SK-N-SH treated with all-trans-retinoic acid at 6 μM for 48 hours (cell line): ENCODE measurements around the gene PPARGC1A.

Source experiments
- ATAC-seq: fragments of 200-7000 bp; cut with Tn5 transposase; 3 replicates; pipeline ENCODE4 v1.9.1; 2020; ENCODE audit warnings: mild to moderate bottlenecking, moderate library complexity
- ARNTL ChIP-seq: fragments of 450-650 bp; formaldehyde crosslinking; IDR thresholded peaks from 2 replicates; pipeline ENCODE4 v1.5.0; 2020; ENCODE audit warnings: low read depth, mild to moderate bottlenecking, moderate library complexity, borderline replicate concordance
- BACH2 ChIP-seq: fragments of 250-450 bp; sonication (Bioruptor Pico); IDR thresholded peaks from 2 replicates; pipeline ENCODE4 v1.9.0; 2021; ENCODE audit warnings: mild to moderate bottlenecking, borderline replicate concordance
- CSDC2 ChIP-seq: fragments of 250-450 bp; sonication (Bioruptor Pico); IDR thresholded peaks from 2 replicates; pipeline ENCODE4 v1.5.0; 2020; ENCODE audit warnings: mild to moderate bottlenecking, moderate library complexity
- ESRRG ChIP-seq: fragments of 250-450 bp; sonication (Bioruptor Pico); IDR thresholded peaks from 2 replicates; pipeline ENCODE4 v1.6.1; 2021; ENCODE audit warnings: mild to moderate bottlenecking
- GLIS3 ChIP-seq: fragments of 250-450 bp; sonication (Bioruptor Pico); IDR thresholded peaks from 2 replicates; pipeline ENCODE4 v1.5.0; 2020; ENCODE audit warnings: mild to moderate bottlenecking, moderate library complexity
- ISL1 ChIP-seq: fragments of 250-450 bp; sonication (Bioruptor Pico); IDR thresholded peaks from 2 replicates; pipeline ENCODE4 v2.1.2; 2022; ENCODE audit warnings: mild to moderate bottlenecking, moderate library complexity
- OSR1 ChIP-seq: fragments of 250-450 bp; sonication (Bioruptor Pico); IDR thresholded peaks from 2 replicates; pipeline ENCODE4 v1.8.0; 2022; ENCODE audit warnings: moderate library complexity, mild to moderate bottlenecking, inconsistent platforms
- PPARA ChIP-seq: fragments of 250-450 bp; sonication (Bioruptor Pico); IDR thresholded peaks from 2 replicates; pipeline ENCODE4 v1.5.0; 2020; ENCODE audit warnings: mild to moderate bottlenecking, borderline replicate concordance
- RARB ChIP-seq: fragments of 250-450 bp; sonication (Bioruptor Pico); IDR thresholded peaks from 2 replicates; pipeline ENCODE4 v1.8.0; 2021; ENCODE audit warnings: mild to moderate bottlenecking, moderate library complexity
- SNAI2 ChIP-seq: fragments of 250-450 bp; sonication (Bioruptor Pico); IDR thresholded peaks from 2 replicates; pipeline ENCODE4 v1.5.0; 2020; ENCODE audit warnings: mild to moderate bottlenecking, moderate library complexity
- TCF4 ChIP-seq: fragments of 250-450 bp; sonication (Bioruptor Pico); IDR thresholded peaks from 2 replicates; pipeline ENCODE4 v1.8.0; 2021; ENCODE audit warnings: mild to moderate bottlenecking, moderate library complexity, borderline replicate concordance
- ZC3H10 ChIP-seq: fragments of 250-450 bp; sonication (Bioruptor Pico); IDR thresholded peaks from 2 replicates; pipeline ENCODE4 v1.5.1; 2021; ENCODE audit warnings: mild to moderate bottlenecking, moderate library complexity
- ZFP3 ChIP-seq: fragments of 250-450 bp; sonication (Bioruptor Pico); IDR thresholded peaks from 2 replicates; pipeline ENCODE4 v1.5.0; 2020; ENCODE audit warnings: mild to moderate bottlenecking, moderate library complexity
- ZFP30 ChIP-seq: fragments of 450-650 bp; formaldehyde crosslinking; IDR thresholded peaks from 2 replicates; pipeline ENCODE4 v1.5.0; 2022; ENCODE audit warnings: mild to moderate bottlenecking, moderate library complexity
- ZNF565 ChIP-seq: fragments of 450-650 bp; formaldehyde crosslinking; conservative IDR thresholded peaks from 2 replicates; pipeline ENCODE4 v1.5.0; 2020; ENCODE audit warnings: low read depth, mild to moderate bottlenecking, moderate library complexity
- ZNF70 ChIP-seq: fragments of 450-650 bp; formaldehyde crosslinking; IDR thresholded peaks from 2 replicates; pipeline ENCODE4 v1.5.0; 2020; ENCODE audit warnings: mild to moderate bottlenecking, moderate library complexity
- ZNF8 ChIP-seq: fragments of 450-650 bp; formaldehyde crosslinking; IDR thresholded peaks from 2 replicates; pipeline ENCODE4 v1.5.0; 2020; ENCODE audit warnings: mild to moderate bottlenecking, moderate library complexity
- TF ChIP-seq, protein P1 (sequence below): fragments of 250-450 bp; sonication (Bioruptor Pico); IDR thresholded peaks from 2 replicates; pipeline ENCODE4 v1.8.0; 2020; ENCODE audit warnings: mild to moderate bottlenecking, moderate library complexity, borderline replicate concordance
- TF ChIP-seq, protein P2 (sequence below): fragments of 250-450 bp; sonication (Bioruptor Pico); IDR thresholded peaks from 2 replicates; pipeline ENCODE4 v1.5.1; 2021; ENCODE audit warnings: mild to moderate bottlenecking, moderate library complexity
- TF ChIP-seq, protein P3 (sequence below): fragments of 250-450 bp; sonication (Bioruptor Pico); IDR thresholded peaks from 2 replicates; pipeline ENCODE4 v1.5.0; 2020; ENCODE audit warnings: mild to moderate bottlenecking, moderate library complexity

PPARGC1A gene

DNA sequence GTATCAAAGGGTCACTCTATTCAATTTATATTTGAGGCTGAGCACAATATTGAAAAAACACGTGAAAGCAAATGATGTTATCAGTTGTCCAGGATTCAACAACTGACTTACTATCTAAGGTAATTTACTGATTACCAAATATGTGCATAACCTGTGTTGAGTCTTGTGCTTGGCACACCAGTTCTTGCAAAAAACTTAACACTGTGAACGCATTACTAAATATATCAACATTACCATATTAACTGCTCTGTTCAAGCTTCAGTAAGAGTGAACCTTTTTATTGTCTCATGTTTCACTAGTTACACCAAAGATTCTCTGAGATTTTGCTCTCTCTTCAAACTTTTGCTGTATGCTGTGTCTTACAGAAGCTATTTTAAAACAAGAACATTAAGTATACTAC is 38.4 kb downstream of the PPARGC1A start:
- no peak for ATAC-seq
- TF ChIP-seq RARB (CRISPR knock-in tag) (no peak), SNAI2 (CRISPR knock-in tag) (no peak), OSR1 (CRISPR knock-in tag) (no peak), ESRRG (no peak), ZFP30 (CRISPR knock-in tag) (no peak), ISL1 (CRISPR knock-in tag) (no peak), ZNF565 (CRISPR knock-in tag) (no peak), BACH2 (no peak), GLIS3 (no peak), ZNF70 (no peak), PPARA (CRISPR knock-in tag) (no peak), ARNTL (CRISPR knock-in tag) (no peak), ZC3H10 (CRISPR knock-in tag) (no peak), CSDC2 (CRISPR knock-in tag) (no peak), ZNF8 (CRISPR knock-in tag) (no peak), TCF4 (no peak)
- TF ChIP-seq, protein P1, sequence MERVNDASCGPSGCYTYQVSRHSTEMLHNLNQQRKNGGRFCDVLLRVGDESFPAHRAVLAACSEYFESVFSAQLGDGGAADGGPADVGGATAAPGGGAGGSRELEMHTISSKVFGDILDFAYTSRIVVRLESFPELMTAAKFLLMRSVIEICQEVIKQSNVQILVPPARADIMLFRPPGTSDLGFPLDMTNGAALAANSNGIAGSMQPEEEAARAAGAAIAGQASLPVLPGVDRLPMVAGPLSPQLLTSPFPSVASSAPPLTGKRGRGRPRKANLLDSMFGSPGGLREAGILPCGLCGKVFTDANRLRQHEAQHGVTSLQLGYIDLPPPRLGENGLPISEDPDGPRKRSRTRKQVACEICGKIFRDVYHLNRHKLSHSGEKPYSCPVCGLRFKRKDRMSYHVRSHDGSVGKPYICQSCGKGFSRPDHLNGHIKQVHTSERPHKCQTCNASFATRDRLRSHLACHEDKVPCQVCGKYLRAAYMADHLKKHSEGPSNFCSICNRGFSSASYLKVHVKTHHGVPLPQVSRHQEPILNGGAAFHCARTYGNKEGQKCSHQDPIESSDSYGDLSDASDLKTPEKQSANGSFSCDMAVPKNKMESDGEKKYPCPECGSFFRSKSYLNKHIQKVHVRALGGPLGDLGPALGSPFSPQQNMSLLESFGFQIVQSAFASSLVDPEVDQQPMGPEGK: no peak

DNA sequence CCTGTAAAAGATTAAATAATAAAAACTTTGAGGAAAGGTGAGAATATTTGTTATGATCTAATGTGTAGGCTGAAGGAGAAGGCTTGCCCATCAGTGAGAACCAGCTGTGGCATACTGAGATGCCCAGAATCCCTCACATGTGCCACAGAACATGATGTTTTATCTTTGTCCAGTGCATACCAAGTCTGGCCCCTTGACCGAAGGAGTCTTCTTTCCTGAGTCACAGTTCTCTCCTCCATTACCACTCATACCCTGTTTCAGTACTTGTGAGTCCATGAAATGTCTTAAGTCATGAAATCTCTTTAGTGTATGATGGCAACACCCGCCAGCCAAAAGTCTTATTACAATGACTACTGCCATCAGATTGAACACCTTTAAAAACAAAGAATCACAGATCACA is 42.7 kb downstream of the PPARGC1A start:
- TF ChIP-seq ZFP3 (no peak), ZC3H10 (CRISPR knock-in tag) (no peak), ZNF70 (no peak), ARNTL (CRISPR knock-in tag) (no peak), BACH2 (no peak), SNAI2 (CRISPR knock-in tag) (no peak), ZFP30 (CRISPR knock-in tag) (no peak), ZNF565 (CRISPR knock-in tag) (no peak)
- TF ChIP-seq, protein P2, sequence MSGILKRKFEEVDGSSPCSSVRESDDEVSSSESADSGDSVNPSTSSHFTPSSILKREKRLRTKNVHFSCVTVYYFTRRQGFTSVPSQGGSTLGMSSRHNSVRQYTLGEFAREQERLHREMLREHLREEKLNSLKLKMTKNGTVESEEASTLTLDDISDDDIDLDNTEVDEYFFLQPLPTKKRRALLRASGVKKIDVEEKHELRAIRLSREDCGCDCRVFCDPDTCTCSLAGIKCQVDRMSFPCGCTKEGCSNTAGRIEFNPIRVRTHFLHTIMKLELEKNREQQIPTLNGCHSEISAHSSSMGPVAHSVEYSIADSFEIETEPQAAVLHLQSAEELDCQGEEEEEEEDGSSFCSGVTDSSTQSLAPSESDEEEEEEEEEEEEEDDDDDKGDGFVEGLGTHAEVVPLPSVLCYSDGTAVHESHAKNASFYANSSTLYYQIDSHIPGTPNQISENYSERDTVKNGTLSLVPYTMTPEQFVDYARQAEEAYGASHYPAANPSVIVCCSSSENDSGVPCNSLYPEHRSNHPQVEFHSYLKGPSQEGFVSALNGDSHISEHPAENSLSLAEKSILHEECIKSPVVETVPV (CRISPR knock-in tag): no peak
- TF ChIP-seq, protein P3, sequence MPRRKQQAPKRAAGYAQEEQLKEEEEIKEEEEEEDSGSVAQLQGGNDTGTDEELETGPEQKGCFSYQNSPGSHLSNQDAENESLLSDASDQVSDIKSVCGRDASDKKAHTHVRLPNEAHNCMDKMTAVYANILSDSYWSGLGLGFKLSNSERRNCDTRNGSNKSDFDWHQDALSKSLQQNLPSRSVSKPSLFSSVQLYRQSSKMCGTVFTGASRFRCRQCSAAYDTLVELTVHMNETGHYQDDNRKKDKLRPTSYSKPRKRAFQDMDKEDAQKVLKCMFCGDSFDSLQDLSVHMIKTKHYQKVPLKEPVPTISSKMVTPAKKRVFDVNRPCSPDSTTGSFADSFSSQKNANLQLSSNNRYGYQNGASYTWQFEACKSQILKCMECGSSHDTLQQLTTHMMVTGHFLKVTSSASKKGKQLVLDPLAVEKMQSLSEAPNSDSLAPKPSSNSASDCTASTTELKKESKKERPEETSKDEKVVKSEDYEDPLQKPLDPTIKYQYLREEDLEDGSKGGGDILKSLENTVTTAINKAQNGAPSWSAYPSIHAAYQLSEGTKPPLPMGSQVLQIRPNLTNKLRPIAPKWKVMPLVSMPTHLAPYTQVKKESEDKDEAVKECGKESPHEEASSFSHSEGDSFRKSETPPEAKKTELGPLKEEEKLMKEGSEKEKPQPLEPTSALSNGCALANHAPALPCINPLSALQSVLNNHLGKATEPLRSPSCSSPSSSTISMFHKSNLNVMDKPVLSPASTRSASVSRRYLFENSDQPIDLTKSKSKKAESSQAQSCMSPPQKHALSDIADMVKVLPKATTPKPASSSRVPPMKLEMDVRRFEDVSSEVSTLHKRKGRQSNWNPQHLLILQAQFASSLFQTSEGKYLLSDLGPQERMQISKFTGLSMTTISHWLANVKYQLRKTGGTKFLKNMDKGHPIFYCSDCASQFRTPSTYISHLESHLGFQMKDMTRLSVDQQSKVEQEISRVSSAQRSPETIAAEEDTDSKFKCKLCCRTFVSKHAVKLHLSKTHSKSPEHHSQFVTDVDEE (CRISPR knock-in tag): no peak
- TF ChIP-seq, protein P1: no peak
- no peak for ATAC-seq

DNA sequence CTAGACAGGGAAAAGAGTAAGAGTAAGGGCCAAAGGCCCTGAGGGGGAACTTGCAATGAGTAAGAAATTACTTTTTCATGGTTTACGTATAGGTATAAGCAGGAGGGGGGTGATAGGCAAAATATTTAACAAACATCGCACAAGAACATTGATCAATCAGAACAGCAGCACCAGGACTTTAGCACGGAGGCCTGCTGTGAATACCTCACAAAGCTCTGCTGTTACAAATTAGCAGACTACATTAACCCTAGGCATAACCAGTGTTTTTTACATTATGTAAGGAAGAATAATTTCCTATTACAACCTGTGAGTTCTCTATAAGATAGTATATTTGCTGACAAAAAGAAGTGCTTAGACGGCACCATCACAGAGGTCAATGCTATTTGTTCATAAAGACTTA is 44.9 kb downstream of the PPARGC1A start:
- no peak for ATAC-seq

More for the DNA sequence above, 44.9 kb downstream of the PPARGC1A start:
- TF ChIP-seq ARNTL (CRISPR knock-in tag): no peak
- TF ChIP-seq ESRRG: no peak
- no peak for TF ChIP-seq ZNF565 (CRISPR knock-in tag)
- TF ChIP-seq CSDC2 (CRISPR knock-in tag): no peak
- TF ChIP-seq, protein P2 (CRISPR knock-in tag): no peak
